Tibial nerve (tissue), 4 donors: ENCODE results near the gene FAM120B.

ENCODE experiments used
- EP300 ChIP-seq, 2 donors: sonication (generic); formaldehyde crosslinking; IDR thresholded peaks; one replicate each; pipeline ENCODE4 v1.6.1; 2017; ENCODE audit warnings: antibody characterized with exemption in 2 of 2, mild to moderate bottlenecking in 1 of 2
- POLR2A ChIP-seq, 2 donors: fragments of 450-650 bp; IDR thresholded peaks; one replicate each; pipeline ENCODE4 v1.6.1; 2017; ENCODE audit warnings: antibody characterized with exemption in 2 of 2, mild to moderate bottlenecking in 2 of 2, moderate library complexity in 2 of 2
- TF ChIP-seq, protein P1 (sequence below), 5 experiments: fragments of 200-600 bp in 3 of 5; fragments of 450-650 bp in 2 of 5; sonication (generic) in 3 of 5; IDR thresholded peaks; one replicate each; pipeline ENCODE4 v1.5.1; 2016 to 2019; ENCODE audit warnings: antibody characterized with exemption in 5 of 5, mild to moderate bottlenecking in 3 of 5, moderate library complexity in 2 of 5

- TF ChIP-seq, protein P1, sequence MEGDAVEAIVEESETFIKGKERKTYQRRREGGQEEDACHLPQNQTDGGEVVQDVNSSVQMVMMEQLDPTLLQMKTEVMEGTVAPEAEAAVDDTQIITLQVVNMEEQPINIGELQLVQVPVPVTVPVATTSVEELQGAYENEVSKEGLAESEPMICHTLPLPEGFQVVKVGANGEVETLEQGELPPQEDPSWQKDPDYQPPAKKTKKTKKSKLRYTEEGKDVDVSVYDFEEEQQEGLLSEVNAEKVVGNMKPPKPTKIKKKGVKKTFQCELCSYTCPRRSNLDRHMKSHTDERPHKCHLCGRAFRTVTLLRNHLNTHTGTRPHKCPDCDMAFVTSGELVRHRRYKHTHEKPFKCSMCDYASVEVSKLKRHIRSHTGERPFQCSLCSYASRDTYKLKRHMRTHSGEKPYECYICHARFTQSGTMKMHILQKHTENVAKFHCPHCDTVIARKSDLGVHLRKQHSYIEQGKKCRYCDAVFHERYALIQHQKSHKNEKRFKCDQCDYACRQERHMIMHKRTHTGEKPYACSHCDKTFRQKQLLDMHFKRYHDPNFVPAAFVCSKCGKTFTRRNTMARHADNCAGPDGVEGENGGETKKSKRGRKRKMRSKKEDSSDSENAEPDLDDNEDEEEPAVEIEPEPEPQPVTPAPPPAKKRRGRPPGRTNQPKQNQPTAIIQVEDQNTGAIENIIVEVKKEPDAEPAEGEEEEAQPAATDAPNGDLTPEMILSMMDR (IDR thresholded peaks at IDR 0.05) = no peak
- no peak for TF ChIP-seq POLR2A (IDR thresholded peaks at IDR 0.05)
- no peak for TF ChIP-seq EP300 (IDR thresholded peaks at IDR 0.05)
Measured at GRCh38 chr6:170434821-170435155, 128.2 kb downstream of the FAM120B start.
